ENCODE measurements around the gene ZCCHC4.
"Not testable (repeated sequence)": the region's sequence is repeated elsewhere in the genome, so short reads cannot be mapped to it uniquely, and the experiment has no call there.

ZCCHC4 gene

GRCh38 chr4:25320773-25321172 lies 8.2 kb downstream of the ZCCHC4 start:
- DNase-seq (ENCODE audit: low read depth, low spot score), result no peak

- DNase-seq (ENCODE audit: low read depth, low spot score), result no peak
These were observed 9.1 kb downstream of the ZCCHC4 start for GRCh38 chr4:25321703-25322102.

GRCh38 chr4:25328463-25328862 lies 15.9 kb downstream of the ZCCHC4 start:
- not testable (repeated sequence) for DNase-seq (ENCODE audit: low read depth, low spot score)

- DNase-seq (ENCODE audit: low read depth, low spot score), result no peak
These were observed 17.8 kb downstream of the ZCCHC4 start for GRCh38 chr4:25330335-25330734.

- DNase-seq (ENCODE audit: low read depth, low spot score), result no peak
These were observed 18.6 kb downstream of the ZCCHC4 start for GRCh38 chr4:25330905-25331808.

- DNase-seq (ENCODE audit: low read depth, low spot score), result no peak
These were observed 31.1 kb downstream of the ZCCHC4 start for GRCh38 chr4:25343671-25344070.

GRCh38 chr4:25345744-25346143 lies 33.2 kb downstream of the ZCCHC4 start:
- no peak for DNase-seq (ENCODE audit: low read depth, low spot score)

- no peak for DNase-seq (ENCODE audit: low read depth, low spot score)
These were observed 34.3 kb downstream of the ZCCHC4 start for GRCh38 chr4:25346913-25347312.

- DNase-seq (ENCODE audit: low read depth, low spot score), result no peak
These were observed 34.9 kb downstream of the ZCCHC4 start for GRCh38 chr4:25347473-25347872.

- no peak for DNase-seq (ENCODE audit: low read depth, low spot score)
These were observed 35.4 kb downstream of the ZCCHC4 start for GRCh38 chr4:25347971-25348370.

GRCh38 chr4:25350561-25350960 lies 38.0 kb downstream of the ZCCHC4 start:
- no peak for DNase-seq (ENCODE audit: low read depth, low spot score)

- no peak for DNase-seq (ENCODE audit: low read depth, low spot score)
These were observed 39.3 kb downstream of the ZCCHC4 start for GRCh38 chr4:25351777-25352416.

- DNase-seq (ENCODE audit: low read depth, low spot score), result no peak
These were observed 43.5 kb downstream of the ZCCHC4 start for GRCh38 chr4:25356068-25356467.

- DNase-seq (ENCODE audit: low read depth, low spot score), result no peak
These were observed 46.1 kb downstream of the ZCCHC4 start for GRCh38 chr4:25358515-25359275.

- no peak for DNase-seq (ENCODE audit: low read depth, low spot score)
These were observed 48.7 kb downstream of the ZCCHC4 start for GRCh38 chr4:25361253-25361652.

GRCh38 chr4:25367004-25367621 lies 54.5 kb downstream of the ZCCHC4 start:
- DNase-seq (ENCODE audit: low read depth, low spot score), result no peak

- no peak for DNase-seq (ENCODE audit: low read depth, low spot score)
These were observed 55.3 kb downstream of the ZCCHC4 start for GRCh38 chr4:25367877-25368276.

GRCh38 chr4:25368315-25368714 lies 55.7 kb downstream of the ZCCHC4 start:
- no peak for DNase-seq (ENCODE audit: low read depth, low spot score)

GRCh38 chr4:25370242-25370641 lies 57.7 kb downstream of the ZCCHC4 start:
- no peak for DNase-seq (ENCODE audit: low read depth, low spot score)

GRCh38 chr4:25372549-25372948 lies 60.0 kb downstream of the ZCCHC4 start:
- DNase-seq (ENCODE audit: low read depth, low spot score), result not testable (repeated sequence)

GRCh38 chr4:25376754-25377571 lies 64.4 kb downstream of the ZCCHC4 start, which contains the start of gene ANAPC4:
TSS of gene ANAPC4 (plus strand) at chr4:25377263. CDS start at chr4:25377428, 165 bp downstream.
- peak; percentile 98 for DNase-seq (ENCODE audit: low read depth, low spot score)

All from activated naive CD8-positive, alpha-beta T cell treated with anti-CD3 and anti-CD28 coated beads, Interleukin-2, amount 50 U/mL, for 16 hours (primary cell).